ENCODE measurements around the gene VWA8.

Gene VWA8

DNA sequence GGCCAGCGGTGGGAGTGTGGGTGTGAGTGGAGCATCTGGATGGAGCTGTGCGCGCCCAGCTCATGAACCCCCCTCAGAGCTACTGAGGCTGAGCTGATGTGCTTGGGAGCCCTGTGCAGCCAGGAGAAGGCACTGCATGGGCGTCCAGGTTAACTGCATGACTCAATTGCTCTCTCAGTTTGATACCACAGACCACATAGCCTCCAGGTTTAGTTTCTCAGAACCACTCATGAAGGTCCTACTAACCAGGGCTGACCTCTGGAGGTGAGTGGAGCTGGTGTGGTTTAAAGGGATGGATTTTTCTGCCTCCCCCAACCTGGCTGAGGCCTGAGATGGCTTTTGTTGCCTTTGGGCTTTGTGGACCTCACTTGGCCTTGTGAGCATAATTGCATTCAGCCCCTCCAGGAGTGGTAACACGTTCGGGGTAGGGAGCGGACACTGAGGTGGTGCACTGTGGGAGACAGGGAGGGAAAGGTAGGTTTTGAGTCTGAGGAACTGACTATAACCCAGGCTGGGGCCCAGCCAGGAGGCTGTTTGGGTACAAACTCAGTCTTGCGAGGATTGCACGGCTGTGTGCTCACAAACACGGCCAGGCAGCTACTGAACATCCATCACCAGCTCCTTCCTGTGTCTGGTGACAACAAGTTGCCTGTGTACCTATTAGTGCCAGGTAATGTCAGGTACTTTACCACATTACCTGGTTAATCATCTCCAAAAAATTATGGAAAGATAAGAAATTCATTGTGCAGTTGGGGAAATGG, 406.1 kb downstream of the VWA8 start:
- TF ChIP-seq, protein P1, sequence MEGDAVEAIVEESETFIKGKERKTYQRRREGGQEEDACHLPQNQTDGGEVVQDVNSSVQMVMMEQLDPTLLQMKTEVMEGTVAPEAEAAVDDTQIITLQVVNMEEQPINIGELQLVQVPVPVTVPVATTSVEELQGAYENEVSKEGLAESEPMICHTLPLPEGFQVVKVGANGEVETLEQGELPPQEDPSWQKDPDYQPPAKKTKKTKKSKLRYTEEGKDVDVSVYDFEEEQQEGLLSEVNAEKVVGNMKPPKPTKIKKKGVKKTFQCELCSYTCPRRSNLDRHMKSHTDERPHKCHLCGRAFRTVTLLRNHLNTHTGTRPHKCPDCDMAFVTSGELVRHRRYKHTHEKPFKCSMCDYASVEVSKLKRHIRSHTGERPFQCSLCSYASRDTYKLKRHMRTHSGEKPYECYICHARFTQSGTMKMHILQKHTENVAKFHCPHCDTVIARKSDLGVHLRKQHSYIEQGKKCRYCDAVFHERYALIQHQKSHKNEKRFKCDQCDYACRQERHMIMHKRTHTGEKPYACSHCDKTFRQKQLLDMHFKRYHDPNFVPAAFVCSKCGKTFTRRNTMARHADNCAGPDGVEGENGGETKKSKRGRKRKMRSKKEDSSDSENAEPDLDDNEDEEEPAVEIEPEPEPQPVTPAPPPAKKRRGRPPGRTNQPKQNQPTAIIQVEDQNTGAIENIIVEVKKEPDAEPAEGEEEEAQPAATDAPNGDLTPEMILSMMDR (IDR thresholded peaks at IDR 0.05; ENCODE audit: control insufficient read depth, extremely low read depth, insufficient read depth), result no peak
- no peak for DNase-seq (ENCODE audit: low read depth)
- H3K4me3 ChIP-seq (ENCODE audit: low read depth, low read length), result no peak overlapping the region

DNA sequence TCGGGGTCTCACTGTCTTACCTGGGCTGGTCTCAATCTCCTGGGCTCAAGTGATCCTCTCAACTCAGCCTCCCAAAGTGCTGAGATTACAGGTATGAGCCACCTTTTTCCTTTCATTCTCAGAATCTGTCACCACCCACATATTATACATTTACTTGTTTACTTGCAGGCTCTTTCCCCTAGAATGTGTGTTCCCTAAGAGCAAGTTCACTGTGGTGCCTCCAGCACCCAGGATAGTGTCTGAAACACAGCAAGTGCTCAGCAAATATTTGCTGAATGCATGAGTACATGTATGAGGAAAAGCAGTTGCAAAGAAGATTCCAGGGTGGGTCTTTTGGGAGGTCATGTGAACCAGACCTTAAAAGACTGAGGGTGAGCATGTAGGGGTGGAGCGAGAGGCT, 406.7 kb downstream of the VWA8 start:
- no peak overlapping the region for H3K4me3 ChIP-seq (ENCODE audit: low read depth, low read length)
- DNase-seq (ENCODE audit: low read depth), result no peak
- TF ChIP-seq, protein P1 (IDR thresholded peaks at IDR 0.05; ENCODE audit: control insufficient read depth, extremely low read depth, insufficient read depth), result no peak

DNA sequence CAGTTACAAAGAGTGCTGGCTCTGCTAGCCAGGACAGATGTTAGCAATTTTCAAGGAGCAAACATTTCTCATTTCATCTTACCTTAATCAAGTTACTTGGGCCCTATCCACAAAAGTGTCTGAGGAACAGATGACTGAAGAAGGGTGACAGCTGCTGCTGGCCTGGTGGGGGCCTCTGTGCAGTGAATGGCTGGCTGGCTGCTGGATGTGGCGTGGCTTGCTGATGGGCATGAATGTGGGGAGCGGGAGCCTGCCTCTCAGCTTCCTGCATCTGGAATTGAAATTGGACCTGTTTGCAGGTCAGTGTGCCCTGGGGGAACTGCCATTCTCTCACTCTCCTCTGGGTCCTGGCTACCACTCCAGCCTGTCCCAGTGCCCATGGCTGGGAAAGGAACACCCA, 408.9 kb downstream of the VWA8 start:
- TF ChIP-seq, protein P1 (IDR thresholded peaks at IDR 0.05; ENCODE audit: control insufficient read depth, extremely low read depth, insufficient read depth), result no peak

DNA sequence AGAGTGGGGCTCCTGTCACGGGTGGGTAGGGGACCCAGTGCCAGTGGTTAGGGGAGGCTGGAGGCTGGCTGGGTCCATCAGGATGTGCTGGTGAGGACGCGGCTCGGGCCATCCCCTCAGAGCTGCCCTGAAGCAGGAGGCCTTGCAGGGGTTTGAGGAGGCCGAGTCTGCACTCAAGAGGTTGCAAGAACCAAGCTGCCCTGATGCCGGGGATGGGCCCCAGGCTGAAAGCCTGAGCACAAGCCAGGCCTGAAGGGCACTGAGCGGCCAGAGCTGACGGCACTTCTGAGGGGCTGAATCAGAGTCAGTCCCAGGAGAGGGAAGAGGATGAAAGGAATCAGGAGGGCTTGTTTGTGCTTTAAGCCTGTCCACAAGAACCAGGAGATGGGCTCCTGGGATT, 410.6 kb downstream of the VWA8 start:
- TF ChIP-seq, protein P1 (IDR thresholded peaks at IDR 0.05; ENCODE audit: control insufficient read depth, extremely low read depth, insufficient read depth), result no peak
- no peak overlapping the region for H3K4me3 ChIP-seq (ENCODE audit: low read depth, low read length)

More for the DNA sequence above, 408.9 kb downstream of the VWA8 start:
- no peak for DNase-seq (ENCODE audit: low read depth)
- H3K4me3 ChIP-seq (ENCODE audit: low read depth, low read length), result no peak overlapping the region

DNA sequence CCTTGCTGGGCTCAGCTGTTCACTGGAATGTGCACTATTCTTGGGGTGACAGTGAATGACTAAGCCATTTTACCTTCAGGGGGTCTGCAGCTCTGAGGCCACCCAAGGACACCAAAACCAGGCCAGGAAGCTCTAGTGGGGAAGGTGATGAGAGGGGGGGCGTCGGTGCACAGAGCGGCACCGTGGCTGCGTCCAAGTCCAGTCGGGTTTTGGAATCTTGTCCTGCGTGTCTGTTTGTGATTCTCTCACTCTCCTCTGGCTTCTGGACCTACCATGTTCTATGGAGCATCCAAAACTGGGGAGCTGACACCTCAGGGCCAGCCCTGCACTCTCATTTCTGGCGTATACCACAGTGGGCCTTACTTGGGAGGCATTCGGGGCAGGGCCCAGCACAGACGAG, 411.4 kb downstream of the VWA8 start:
- no peak overlapping the region for H3K4me3 ChIP-seq (ENCODE audit: low read depth, low read length)
- DNase-seq (ENCODE audit: low read depth), result no peak
- TF ChIP-seq, protein P1 (IDR thresholded peaks at IDR 0.05; ENCODE audit: control insufficient read depth, extremely low read depth, insufficient read depth), result no peak

More for the DNA sequence above, 410.6 kb downstream of the VWA8 start:
- DNase-seq (ENCODE audit: low read depth), result no peak

DNA sequence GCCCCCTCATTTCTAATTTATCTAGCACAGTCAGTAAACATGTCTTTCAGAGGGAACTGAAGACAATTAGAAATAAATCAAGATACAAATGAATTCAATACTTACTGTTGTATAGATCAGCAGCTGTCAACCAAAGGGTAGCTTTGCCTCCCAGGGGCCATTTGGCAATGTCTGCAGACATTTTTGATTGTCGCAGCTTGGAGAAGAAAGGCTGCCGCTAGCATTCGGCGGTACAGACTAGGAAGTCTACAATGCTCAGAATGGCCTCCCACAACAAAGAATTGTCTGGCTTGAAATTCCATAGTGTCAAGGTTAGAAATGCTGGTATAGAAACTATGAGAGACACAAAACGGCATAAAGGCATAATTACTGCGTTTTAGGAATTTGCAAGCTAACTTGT, 412.0 kb downstream of the VWA8 start:
- no peak for DNase-seq (ENCODE audit: low read depth)
- TF ChIP-seq, protein P1 (IDR thresholded peaks at IDR 0.05; ENCODE audit: control insufficient read depth, extremely low read depth, insufficient read depth), result no peak
- H3K4me3 ChIP-seq (ENCODE audit: low read depth, low read length), result no peak overlapping the region

DNA sequence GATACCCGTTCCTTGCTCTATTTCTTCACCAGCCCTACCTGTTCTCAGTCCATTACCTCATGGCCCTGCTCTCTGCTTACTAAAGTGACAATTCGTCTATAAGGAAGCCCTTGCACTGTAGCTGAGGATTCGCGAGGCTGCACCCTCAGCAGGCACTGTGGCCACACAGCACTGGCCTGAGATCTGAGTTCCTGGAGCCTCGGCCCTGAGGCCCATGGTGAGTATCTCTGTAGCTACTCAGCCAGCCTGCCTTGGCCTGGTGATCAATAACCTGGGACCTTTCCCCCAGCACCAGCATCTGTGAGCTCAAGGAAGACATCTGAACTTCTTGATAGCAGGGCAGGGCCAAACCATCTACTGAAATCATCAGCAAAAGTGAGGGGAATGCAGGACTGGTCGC, 412.9 kb downstream of the VWA8 start:
- H3K4me3 ChIP-seq (ENCODE audit: low read depth, low read length), result no peak overlapping the region
- no peak for DNase-seq (ENCODE audit: low read depth)
- TF ChIP-seq, protein P1 (IDR thresholded peaks at IDR 0.05; ENCODE audit: control insufficient read depth, extremely low read depth, insufficient read depth), result no peak

All from LNCaP clone FGC (cell line).